Fibroblast of the aortic adventitia (primary cell): ENCODE data around the gene ITPR2. TPM values are rescaled to one million over a fixed set of nuclear protein-coding genes. Genes with fewer than 3 reads are reported as not detected.
A peak's percentile ranks its signal among the peaks of the same experiment; 100 is the strongest.
"Not testable (repeated sequence)": the region's sequence is repeated elsewhere in the genome, so short reads cannot be mapped to it uniquely, and the experiment has no call there.

Experiments
- DNase-seq: peaks from one replicate; pipeline ENCODE4 v3.0.0-alpha.2; 2010; ENCODE audit warnings: low read depth
- H3K4me3 ChIP-seq: 2 replicates; pipeline ENCODE4 v1.5.1; 2011; ENCODE audit warnings: low read depth, mild to moderate bottlenecking, control low read depth, low read length, moderate library complexity
- total RNA-seq: library from RNA; depleted of rRNA; stranded (reverse); fragments of >200 nt; gene quantifications from 2 replicates; pipeline ENCODE4 v1.2.3, GENCODE V29; 2012; ENCODE audit warnings: low replicate concordance
- TF ChIP-seq, protein P1 (sequence below): IDR thresholded peaks from 2 replicates; pipeline ENCODE4 v1.5.1; 2011; ENCODE audit warnings: mild to moderate bottlenecking, low read length, control low read depth, inconsistent platforms; ENCODE audit not compliant: insufficient read depth

ITPR2 gene
- total RNA-seq, 1 donor: 15.5 TPM

DNA sequence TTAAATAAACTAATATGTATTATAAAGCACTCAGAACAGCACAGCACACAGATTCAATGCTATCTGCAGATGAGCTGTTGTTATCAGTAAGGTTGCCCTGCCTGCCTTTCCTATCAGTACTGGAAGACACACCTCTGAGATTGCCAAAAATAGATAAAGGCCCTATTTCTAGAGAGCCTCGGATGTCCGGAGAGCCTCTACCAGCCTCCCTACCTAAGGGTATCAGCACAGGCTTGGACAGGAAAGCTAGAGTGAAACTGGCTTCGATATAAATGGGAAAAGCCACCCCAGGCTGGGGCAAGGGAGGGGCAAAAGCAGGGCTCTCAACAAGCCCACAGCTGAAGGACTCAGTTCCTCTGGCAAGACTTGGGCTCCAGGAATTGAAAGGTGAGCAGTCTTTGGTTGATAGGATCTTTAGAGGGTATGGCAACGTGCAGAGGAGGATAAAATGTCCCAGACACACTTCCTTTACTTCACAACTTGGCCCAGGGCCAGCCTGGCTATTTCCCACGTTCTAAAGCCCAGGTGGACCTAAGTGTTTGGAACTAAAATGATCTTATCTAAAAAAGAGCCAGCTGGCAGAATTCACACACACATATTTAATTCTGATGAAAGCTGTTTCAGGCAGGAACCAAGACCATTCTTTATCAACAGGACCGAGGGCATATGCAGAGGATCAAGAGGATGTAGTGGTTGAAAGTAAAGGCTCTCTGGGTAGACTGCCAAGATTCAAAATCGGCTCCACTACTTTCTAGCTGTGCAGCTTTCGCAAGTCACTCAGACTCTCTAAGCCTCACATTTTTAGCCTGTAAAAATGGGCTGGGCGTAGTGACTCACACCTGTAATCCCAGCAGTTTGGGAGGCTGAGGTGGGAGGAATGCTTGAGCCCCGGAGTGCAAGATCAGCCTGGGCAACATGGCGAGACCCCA, 37.8 kb upstream of the ITPR2 start:
- H3K4me3 ChIP-seq: no peak overlapping the region
- TF ChIP-seq, protein P1, sequence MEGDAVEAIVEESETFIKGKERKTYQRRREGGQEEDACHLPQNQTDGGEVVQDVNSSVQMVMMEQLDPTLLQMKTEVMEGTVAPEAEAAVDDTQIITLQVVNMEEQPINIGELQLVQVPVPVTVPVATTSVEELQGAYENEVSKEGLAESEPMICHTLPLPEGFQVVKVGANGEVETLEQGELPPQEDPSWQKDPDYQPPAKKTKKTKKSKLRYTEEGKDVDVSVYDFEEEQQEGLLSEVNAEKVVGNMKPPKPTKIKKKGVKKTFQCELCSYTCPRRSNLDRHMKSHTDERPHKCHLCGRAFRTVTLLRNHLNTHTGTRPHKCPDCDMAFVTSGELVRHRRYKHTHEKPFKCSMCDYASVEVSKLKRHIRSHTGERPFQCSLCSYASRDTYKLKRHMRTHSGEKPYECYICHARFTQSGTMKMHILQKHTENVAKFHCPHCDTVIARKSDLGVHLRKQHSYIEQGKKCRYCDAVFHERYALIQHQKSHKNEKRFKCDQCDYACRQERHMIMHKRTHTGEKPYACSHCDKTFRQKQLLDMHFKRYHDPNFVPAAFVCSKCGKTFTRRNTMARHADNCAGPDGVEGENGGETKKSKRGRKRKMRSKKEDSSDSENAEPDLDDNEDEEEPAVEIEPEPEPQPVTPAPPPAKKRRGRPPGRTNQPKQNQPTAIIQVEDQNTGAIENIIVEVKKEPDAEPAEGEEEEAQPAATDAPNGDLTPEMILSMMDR: no peak
- DNase-seq: peak; percentile 93

DNA sequence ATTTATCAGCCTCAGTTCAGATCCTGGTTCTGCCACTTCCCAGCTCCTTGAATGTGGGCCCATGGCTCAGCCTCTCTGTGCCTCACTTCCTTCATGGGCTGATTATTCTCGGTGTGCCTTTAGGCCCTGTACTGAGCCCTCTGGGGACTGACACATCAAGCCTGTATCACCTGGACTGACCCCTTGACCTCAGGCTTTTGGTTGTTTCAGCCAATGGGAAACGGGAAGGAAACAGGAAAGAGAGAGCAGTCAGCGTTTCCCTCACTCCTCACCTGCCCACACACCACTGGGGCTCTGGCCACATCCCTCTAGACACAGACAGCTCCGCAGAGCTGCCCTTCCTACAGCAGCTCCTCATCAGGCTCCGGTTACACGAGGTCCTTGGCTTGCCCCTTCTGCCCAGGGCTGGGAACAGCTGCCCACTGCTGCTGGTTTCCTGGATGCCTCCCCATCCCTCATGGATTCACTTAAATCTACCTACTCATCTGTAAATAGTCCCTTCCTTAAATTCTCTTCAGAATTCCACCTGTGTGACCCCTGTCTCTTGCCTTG, 37.0 kb upstream of the ITPR2 start:
- TF ChIP-seq, protein P1: no peak
- DNase-seq: no peak

DNA sequence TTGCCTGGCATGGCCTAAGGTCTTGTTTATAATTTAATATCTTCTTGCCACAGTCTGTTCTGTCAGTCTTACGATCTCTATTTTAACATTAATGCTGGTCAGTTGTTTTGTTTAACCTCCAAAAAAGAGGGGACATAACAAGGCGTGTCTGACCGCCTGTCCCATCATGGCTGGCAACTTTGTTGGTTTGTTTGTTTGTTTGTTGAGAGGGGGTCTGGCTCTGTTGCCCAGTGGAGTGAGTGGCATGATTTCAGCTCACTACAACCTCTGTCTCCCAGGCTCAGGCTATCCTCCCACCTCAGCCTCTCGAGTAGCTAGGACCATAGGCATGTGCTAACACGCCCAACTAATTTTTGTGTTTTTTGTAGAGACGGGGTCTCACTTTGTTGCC, 36.1 kb upstream of the ITPR2 start:
- no peak overlapping the region for H3K4me3 ChIP-seq
- DNase-seq: no peak
- TF ChIP-seq, protein P1: no peak

More for the DNA sequence above, 37.0 kb upstream of the ITPR2 start:
- no peak overlapping the region for H3K4me3 ChIP-seq

DNA sequence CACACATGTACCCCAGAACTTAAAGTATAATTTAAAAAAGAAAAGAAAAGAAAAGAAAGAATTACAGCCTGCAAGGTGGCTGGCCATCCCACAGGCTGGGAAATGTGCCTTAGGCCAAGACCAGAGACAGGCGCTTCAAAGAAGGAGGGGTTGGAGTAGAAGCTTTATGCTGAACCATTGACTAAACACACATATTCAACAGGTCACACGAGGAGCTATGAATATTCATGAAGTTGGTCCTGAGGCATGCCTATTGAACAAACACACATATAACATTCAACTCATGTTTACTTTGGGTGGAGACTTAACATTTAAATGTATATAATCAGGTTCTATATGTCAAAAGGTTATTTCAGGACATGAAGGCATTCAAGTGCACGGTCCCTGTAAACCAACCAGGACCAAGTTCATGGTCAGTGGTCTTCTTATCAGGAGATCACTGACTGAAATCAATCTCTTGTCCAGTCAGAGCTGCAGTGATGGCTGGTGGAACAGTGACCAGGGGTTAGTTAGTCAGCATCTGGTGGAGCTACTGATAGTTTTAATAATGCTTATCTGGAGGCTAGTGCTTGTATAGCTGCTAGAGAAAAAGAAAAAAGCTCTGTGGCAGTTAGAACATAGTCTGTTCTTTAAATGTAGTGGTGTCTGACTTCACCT, 35.6 kb upstream of the ITPR2 start:
- no peak for DNase-seq
- H3K4me3 ChIP-seq: no peak overlapping the region
- TF ChIP-seq, protein P1: no peak

DNA sequence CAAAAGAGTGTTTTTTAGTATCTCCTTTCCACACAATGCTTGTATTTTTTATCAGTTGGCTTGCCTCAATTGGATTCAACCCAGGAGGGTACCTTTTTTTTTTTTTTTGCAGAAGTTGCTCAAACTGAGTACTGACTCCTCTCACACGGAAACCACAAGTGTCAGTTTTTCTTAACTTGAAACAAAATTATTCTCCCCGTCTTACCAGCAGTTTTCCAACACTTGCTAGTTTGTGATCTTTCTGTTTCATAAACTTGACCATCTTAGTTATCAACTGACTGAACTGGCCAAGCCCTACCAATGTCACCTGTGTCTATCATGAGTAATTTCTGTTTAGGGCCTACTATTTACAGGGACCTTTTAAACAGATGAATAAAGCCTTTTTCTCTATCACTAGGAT, 34.1 kb upstream of the ITPR2 start:
- TF ChIP-seq, protein P1: no peak
- no peak overlapping the region for H3K4me3 ChIP-seq
- DNase-seq: peak; percentile 12

DNA sequence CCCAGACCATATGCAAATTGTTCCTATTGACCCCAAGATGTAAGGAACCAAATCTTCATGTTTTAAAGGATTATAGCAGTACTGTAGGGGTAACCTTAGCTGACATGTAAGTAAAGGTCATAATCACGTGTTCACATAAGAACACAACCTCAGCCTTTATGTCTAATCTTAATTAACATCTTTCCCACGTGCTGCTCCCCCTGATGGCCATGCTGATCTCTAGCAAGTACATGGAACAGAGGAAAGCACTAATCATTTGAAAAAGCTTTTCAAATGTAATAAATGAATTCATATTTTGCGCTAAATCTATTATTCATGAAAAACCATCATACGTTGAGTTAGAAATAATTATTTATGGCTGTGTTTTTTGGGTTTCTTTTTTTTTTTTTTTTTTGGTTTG, 30.5 kb upstream of the ITPR2 start:
- TF ChIP-seq, protein P1: peak; percentile 25
- H3K4me3 ChIP-seq: no peak overlapping the region
- no peak for DNase-seq

DNA sequence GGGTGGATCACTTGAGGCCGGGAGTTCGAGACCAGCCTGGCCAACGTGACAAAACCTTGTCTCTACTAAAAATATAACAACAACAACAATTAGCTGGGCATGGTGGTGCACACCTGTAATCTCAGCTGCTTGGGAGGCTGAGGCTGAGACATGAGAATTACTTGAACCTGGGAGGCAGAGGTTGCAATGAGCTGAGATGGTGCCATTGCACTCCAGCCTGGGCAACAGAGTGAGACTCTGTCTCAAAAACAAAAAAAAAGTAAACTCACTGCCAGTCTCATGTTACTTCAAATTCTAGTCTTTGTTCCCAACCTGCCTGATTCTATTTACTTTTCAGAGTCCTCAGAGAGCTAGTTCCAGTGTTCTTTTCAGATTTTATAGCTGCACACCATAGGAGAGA, 29.8 kb upstream of the ITPR2 start:
- DNase-seq, H3K4me3 ChIP-seq: not testable (repeated sequence)
